Measurements from ENCODE around the gene RPS6KB1.
"Not testable (repeated sequence)": the region's sequence is repeated elsewhere in the genome, so short reads cannot be mapped to it uniquely, and the experiment has no call there.

DNA sequence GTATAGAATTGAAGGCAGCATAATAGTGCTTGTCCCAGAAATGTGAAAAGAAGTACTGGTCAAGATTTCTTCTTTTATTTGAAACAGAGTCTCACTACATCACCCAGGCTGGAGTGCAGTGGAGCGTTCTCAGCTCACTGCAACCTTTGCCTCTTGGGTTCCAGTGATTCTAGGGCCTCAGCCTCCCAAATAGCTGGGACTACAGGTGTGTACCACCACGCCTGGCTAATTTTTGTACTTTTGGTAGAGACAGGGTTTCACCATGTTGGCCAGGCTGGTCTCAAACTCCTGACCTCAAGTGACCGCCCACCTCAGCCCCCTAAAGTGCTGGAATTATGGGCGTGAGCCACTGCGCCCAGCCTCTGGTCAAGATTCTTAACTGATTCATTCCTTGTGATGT is 27.7 kb downstream of the RPS6KB1 start:
- TF ChIP-seq, protein P1, sequence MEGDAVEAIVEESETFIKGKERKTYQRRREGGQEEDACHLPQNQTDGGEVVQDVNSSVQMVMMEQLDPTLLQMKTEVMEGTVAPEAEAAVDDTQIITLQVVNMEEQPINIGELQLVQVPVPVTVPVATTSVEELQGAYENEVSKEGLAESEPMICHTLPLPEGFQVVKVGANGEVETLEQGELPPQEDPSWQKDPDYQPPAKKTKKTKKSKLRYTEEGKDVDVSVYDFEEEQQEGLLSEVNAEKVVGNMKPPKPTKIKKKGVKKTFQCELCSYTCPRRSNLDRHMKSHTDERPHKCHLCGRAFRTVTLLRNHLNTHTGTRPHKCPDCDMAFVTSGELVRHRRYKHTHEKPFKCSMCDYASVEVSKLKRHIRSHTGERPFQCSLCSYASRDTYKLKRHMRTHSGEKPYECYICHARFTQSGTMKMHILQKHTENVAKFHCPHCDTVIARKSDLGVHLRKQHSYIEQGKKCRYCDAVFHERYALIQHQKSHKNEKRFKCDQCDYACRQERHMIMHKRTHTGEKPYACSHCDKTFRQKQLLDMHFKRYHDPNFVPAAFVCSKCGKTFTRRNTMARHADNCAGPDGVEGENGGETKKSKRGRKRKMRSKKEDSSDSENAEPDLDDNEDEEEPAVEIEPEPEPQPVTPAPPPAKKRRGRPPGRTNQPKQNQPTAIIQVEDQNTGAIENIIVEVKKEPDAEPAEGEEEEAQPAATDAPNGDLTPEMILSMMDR (IDR thresholded peaks at IDR 0.05): not testable (repeated sequence)
- not testable (repeated sequence) for TF ChIP-seq EP300 (IDR thresholded peaks at IDR 0.05; ENCODE audit: borderline replicate concordance in 1 of 2, low read depth in 1 of 2, low read length in 1 of 2); TAF1 (IDR thresholded peaks at IDR 0.05; ENCODE audit: borderline replicate concordance, low read depth, low read length); RAD21 (IDR thresholded peaks at IDR 0.05; ENCODE audit: low read length); POLR2AphosphoS5 (IDR thresholded peaks at IDR 0.05; ENCODE audit: low read depth, low read length); YY1 (IDR thresholded peaks at IDR 0.05; ENCODE audit: low read depth); SIN3A (IDR thresholded peaks at IDR 0.05; ENCODE audit: borderline replicate concordance, low read depth, low read length); FOXM1 (IDR thresholded peaks at IDR 0.05; ENCODE audit: low read depth); MXI1 (IDR thresholded peaks at IDR 0.05; ENCODE audit: low read depth, low read length); RXRA (IDR thresholded peaks at IDR 0.05; ENCODE audit: borderline replicate concordance, low read depth)
- TF ChIP-seq, protein P2, sequence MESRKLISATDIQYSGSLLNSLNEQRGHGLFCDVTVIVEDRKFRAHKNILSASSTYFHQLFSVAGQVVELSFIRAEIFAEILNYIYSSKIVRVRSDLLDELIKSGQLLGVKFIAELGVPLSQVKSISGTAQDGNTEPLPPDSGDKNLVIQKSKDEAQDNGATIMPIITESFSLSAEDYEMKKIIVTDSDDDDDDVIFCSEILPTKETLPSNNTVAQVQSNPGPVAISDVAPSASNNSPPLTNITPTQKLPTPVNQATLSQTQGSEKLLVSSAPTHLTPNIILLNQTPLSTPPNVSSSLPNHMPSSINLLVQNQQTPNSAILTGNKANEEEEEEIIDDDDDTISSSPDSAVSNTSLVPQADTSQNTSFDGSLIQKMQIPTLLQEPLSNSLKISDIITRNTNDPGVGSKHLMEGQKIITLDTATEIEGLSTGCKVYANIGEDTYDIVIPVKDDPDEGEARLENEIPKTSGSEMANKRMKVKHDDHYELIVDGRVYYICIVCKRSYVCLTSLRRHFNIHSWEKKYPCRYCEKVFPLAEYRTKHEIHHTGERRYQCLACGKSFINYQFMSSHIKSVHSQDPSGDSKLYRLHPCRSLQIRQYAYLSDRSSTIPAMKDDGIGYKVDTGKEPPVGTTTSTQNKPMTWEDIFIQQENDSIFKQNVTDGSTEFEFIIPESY (IDR thresholded peaks at IDR 0.05; ENCODE audit: borderline replicate concordance, low read depth): not testable (repeated sequence)
